ENCODE measurements around the gene ARHGEF25. TPM values are rescaled to one million over a fixed set of nuclear protein-coding genes. Genes with fewer than 3 reads are reported as not detected.
"Not testable (repeated sequence)": the region's sequence is repeated elsewhere in the genome, so short reads cannot be mapped to it uniquely, and the experiment has no call there.

The ARHGEF25 gene
- total and polyA plus RNA-seq, 2 donors from 2014 or later: 10.9 to 15.0 TPM

- no peaks in the 10 kb centered on the region for H3K36me3 ChIP-seq (ENCODE audit: control insufficient read depth in 2 of 3, insufficient read depth in 3 of 3, low read length in 3 of 3)
- H3K9me3 ChIP-seq (ENCODE audit: control insufficient read depth in 2 of 3, insufficient read depth in 1 of 3, low read length in 3 of 3): no peaks in the 10 kb centered on the region
- no peak overlapping the region for H3K4me3 ChIP-seq (ENCODE audit: low read length in 3 of 3)
- TF ChIP-seq, protein P1, sequence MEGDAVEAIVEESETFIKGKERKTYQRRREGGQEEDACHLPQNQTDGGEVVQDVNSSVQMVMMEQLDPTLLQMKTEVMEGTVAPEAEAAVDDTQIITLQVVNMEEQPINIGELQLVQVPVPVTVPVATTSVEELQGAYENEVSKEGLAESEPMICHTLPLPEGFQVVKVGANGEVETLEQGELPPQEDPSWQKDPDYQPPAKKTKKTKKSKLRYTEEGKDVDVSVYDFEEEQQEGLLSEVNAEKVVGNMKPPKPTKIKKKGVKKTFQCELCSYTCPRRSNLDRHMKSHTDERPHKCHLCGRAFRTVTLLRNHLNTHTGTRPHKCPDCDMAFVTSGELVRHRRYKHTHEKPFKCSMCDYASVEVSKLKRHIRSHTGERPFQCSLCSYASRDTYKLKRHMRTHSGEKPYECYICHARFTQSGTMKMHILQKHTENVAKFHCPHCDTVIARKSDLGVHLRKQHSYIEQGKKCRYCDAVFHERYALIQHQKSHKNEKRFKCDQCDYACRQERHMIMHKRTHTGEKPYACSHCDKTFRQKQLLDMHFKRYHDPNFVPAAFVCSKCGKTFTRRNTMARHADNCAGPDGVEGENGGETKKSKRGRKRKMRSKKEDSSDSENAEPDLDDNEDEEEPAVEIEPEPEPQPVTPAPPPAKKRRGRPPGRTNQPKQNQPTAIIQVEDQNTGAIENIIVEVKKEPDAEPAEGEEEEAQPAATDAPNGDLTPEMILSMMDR (IDR thresholded peaks at IDR 0.05; ENCODE audit: borderline replicate concordance, extremely low read depth, insufficient read depth): no peak
- H3K9ac ChIP-seq (ENCODE audit: low read length in 3 of 3): no peak overlapping the region
- intact Hi-C loops (cut with DNase I): no loop called here
- H3K27ac ChIP-seq (ENCODE audit: low read depth in 2 of 2, low read length in 2 of 2): no peak overlapping the region
- DNase-seq (no peak), FAIRE-seq (no peak)
- H3K4me1 ChIP-seq (ENCODE audit: control insufficient read depth in 2 of 3, insufficient read depth in 2 of 3, low read depth in 1 of 3, low read length in 3 of 3): no peaks in the 10 kb centered on the region
- H3K27me3 ChIP-seq (ENCODE audit: control insufficient read depth, insufficient read depth, low read length): no peaks in the 10 kb centered on the region
These were observed 26.1 kb upstream of the ARHGEF25 start for GRCh38 chr12:57585156-57585555.

GRCh38 chr12:57586128-57586527 is 25.1 kb upstream of the ARHGEF25 start:
- DNase-seq: no peak
- Histone ChIP-seq H3K27me3 (ENCODE audit: control insufficient read depth, insufficient read depth, low read length) (no peaks in the 10 kb centered on the region), H3K4me1 (ENCODE audit: control insufficient read depth in 2 of 3, insufficient read depth in 2 of 3, low read depth in 1 of 3, low read length in 3 of 3) (peaks cover 0 to 4% (median 0%) of the 10 kb centered on the region in 3 donors), H3K9me3 (ENCODE audit: control insufficient read depth in 2 of 3, insufficient read depth in 1 of 3, low read length in 3 of 3) (no peaks in the 10 kb centered on the region), H3K4me3 (ENCODE audit: low read length in 3 of 3) (no peak overlapping the region), H3K9ac (ENCODE audit: low read length in 3 of 3) (no peak overlapping the region), H3K27ac (ENCODE audit: low read depth in 2 of 2, low read length in 2 of 2) (no peak overlapping the region), H3K36me3 (ENCODE audit: control insufficient read depth in 2 of 3, insufficient read depth in 3 of 3, low read length in 3 of 3) (no peaks in the 10 kb centered on the region)
- intact Hi-C loops (cut with DNase I): no loop called here
- FAIRE-seq: no peak
- TF ChIP-seq, protein P1 (IDR thresholded peaks at IDR 0.05; ENCODE audit: borderline replicate concordance, extremely low read depth, insufficient read depth): no peak

DNA sequence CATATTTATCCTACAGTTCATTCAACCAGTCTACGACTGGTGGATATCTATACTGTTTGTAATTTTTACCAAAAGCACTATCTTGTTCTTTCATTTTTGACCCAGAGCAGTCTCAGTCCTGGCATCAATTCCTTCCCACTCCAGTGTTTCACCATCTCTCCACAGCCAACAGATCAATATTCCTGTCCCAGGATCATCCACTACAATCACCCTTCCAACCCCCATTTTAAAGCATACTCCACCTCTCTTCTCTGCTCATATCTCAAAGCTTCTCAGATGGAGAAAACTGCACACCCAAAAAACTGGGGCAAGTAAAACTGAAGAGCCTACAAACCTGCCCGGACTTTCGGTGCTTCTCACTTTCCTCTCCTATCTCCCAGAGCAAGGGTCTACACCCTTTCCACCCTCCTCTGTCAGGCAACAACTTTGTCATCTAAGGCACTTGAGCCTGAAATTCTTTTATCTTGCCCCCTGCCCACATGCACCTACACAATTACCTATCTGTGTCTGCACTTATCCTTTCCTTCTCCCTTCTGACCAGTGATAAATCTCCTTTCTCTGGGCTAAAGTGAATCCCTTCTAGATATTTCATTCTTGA is 24.3 kb upstream of the ARHGEF25 start:
- no peaks in the 10 kb centered on the region for H3K36me3 ChIP-seq (ENCODE audit: control insufficient read depth in 2 of 3, insufficient read depth in 3 of 3, low read length in 3 of 3)
- FAIRE-seq: no peak
- H3K27me3 ChIP-seq (ENCODE audit: control insufficient read depth, insufficient read depth, low read length): no peaks in the 10 kb centered on the region
- no peak overlapping the region for H3K27ac ChIP-seq (ENCODE audit: low read depth in 2 of 2, low read length in 2 of 2)
- H3K9ac ChIP-seq (ENCODE audit: low read length in 3 of 3): no peak overlapping the region
- no peaks in the 10 kb centered on the region for H3K9me3 ChIP-seq (ENCODE audit: control insufficient read depth in 2 of 3, insufficient read depth in 1 of 3, low read length in 3 of 3)
- DNase-seq: no peak
- intact Hi-C loops (cut with DNase I): no loop called here
- TF ChIP-seq, protein P1 (IDR thresholded peaks at IDR 0.05; ENCODE audit: borderline replicate concordance, extremely low read depth, insufficient read depth): no peak
- H3K4me1 ChIP-seq (ENCODE audit: control insufficient read depth in 2 of 3, insufficient read depth in 2 of 3, low read depth in 1 of 3, low read length in 3 of 3): peaks cover 0 to 5% (median 0%) of the 10 kb centered on the region in 3 donors
- no peak overlapping the region for H3K4me3 ChIP-seq (ENCODE audit: low read length in 3 of 3)

DNA sequence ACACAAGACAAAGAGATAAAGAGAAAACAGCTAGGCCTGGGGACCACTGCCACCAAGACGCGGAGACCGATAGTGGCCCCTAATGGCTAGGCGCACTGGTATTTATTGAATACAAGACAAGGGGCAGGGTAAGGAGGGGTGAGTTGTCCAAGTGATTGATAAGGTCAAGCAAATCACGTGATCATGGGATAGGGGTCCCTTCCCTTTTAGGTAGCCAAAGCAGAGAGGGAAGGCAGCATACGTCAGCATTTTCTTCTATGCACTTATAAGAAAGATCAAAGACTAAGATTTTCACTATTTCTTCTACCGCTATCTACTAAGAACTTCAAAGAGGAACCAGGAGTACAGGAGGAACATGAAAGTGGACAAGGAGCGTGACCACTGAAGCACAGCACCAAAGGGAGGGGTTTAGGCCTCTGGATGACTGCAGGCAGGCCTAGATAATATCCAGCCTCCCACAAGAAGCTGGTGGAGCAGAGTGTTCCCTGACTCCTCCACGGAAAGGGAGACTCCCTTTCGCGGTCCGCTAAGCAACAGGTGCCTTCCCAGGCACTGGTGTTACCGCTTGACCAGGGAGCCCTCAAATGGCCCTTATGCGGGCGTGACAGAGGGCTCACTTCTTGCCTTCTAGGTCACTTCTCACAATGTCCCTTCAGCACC is 22.2 kb upstream of the ARHGEF25 start:
- H3K36me3 ChIP-seq (ENCODE audit: control insufficient read depth in 2 of 3, insufficient read depth in 3 of 3, low read length in 3 of 3); H3K4me3 ChIP-seq (ENCODE audit: low read length in 3 of 3); H3K9ac ChIP-seq (ENCODE audit: low read length in 3 of 3); FAIRE-seq; H3K9me3 ChIP-seq (ENCODE audit: control insufficient read depth in 2 of 3, insufficient read depth in 1 of 3, low read length in 3 of 3); intact Hi-C loops (cut with DNase I); H3K4me1 ChIP-seq (ENCODE audit: control insufficient read depth in 2 of 3, insufficient read depth in 2 of 3, low read depth in 1 of 3, low read length in 3 of 3); H3K27ac ChIP-seq (ENCODE audit: low read depth in 2 of 2, low read length in 2 of 2); H3K27me3 ChIP-seq (ENCODE audit: control insufficient read depth, insufficient read depth, low read length): not testable (repeated sequence)
- DNase-seq: peak in 4 of 5 donors; percentile 21 to 52 (median 36)

Measured in kidney (tissue), 14 donors.